D341Med (cell line): ENCODE results near the gene FER.
"Not testable (repeated sequence)": the region's sequence is repeated elsewhere in the genome, so short reads cannot be mapped to it uniquely, and the experiment has no call there.

Source experiments
- DNase-seq: peaks from one replicate; pipeline ENCODE4 v3.0.0; 2012; ENCODE audit warnings: low spot score

Gene FER

DNA sequence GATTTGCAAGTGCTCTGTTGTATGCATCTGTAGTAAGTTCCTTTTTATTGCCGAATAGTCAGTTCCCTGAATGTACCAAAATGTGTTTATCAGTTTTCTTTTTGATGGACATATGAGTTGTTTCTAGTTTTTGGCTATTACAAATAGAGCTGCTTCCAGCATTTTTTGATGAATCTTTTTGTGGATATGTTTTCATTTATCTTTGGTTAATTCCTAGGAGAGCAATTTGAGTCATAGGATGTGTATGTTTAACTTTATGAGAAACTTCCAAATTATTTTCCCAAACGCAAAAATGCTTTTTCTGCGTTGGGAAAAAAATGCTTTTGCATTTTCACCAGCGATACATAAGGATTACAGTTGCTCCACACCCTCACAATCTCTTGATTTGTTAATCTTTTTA, 287.7 kb downstream of the FER start:
- no peak for DNase-seq

DNA sequence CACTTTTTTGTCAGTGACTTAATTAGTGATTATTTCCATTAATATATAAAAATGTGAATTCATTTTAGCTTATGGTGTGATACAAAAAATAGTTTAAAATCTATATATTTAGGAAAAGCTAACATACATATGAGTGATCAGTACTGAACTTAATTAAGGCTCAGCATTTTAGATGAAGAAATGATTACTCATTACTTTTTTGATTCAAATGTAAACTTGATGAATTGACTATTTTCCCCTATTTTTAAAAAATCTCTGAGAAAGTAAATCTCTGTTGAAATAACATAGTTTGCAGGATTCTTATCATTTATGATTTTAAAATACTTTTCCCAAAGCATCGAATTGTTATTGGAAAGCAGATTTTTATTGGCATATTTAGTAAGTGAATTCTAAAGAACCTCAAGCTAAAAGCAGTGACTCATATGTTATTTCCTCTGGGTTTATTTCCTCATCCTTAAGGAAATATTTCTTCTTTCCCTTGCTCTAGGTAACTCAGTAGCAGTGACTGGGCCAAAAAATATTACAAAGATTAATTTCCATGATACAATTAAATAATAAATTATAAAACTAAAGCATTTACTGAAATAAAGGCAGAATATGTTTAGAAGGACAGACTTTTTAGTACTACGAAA, 290.6 kb downstream of the FER start:
- no peak for DNase-seq

DNA sequence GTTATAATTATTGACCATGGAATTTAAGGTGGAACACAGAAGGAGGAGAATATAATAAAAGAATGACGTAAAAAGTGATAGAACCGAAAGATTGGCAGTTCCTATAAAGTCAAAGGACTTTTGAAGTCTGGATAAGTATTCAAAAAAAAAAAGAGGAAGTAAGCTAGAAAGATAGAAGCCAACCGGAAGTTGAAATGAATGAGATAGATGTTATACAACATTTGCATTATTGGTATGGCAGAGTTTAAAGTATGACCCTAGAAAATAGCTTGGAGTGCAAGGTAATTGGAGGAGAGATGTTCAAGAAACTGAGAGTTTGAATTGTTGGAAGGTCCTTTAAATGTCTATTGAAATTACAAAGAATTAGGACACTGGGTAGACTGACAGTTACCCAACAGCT, 293.6 kb downstream of the FER start:
- no peak for DNase-seq

DNA sequence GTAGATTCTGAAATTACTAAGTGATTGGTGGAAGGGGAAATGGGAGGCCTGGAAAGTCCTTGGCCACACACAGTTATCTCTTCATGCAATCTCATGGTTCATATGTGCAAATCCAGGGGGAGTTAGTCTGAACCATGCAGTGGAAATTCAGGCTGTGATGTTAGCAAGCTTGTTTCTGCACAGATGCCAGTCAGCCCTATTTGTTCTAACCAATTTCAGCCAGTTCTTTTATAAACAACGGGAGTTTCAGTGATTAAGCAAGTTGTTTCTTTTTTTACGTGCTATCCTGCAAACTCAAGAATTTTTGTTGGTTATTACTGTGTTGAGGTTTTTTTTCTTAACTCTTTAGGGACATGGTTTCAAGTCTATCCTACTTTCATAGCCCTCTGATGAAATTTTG, 298.0 kb downstream of the FER start:
- DNase-seq = no peak

DNA sequence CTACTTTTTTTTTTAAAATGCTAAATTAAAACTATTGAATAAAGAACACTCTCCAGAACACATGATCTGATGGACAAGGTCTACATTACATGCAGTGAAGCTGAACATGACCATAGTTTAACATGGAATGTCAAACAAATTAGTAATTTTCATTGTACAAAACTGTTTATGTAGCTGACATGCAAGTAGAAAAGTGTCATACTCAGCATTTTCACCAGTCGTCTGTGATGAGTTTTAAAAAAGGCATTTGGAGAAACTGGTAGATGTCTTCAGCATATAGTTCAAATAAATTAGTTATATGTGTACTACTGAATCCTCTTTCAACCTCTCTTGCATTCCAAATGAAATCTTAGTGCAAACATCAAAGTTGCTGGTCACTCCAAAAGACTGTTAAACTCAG, 301.9 kb downstream of the FER start:
- DNase-seq = no peak

DNA sequence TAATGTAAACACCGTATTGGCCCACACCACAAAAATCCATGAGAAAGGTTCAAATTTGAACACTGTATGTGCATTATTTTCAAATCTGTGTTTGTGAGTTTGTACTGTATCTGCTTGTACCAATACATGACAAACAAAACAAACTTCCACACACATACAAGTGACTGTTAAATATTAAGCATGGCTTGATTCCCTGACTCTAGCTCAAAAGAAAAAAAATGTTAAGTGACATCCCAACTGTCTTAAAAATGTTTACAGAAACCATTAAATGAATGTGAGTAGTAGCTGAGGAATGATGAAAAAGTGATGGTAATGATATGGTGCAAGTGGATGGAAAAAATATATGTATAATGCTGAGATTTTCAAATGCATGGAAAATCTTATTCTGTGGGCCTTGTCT, 302.6 kb downstream of the FER start:
- not testable (repeated sequence) for DNase-seq

DNA sequence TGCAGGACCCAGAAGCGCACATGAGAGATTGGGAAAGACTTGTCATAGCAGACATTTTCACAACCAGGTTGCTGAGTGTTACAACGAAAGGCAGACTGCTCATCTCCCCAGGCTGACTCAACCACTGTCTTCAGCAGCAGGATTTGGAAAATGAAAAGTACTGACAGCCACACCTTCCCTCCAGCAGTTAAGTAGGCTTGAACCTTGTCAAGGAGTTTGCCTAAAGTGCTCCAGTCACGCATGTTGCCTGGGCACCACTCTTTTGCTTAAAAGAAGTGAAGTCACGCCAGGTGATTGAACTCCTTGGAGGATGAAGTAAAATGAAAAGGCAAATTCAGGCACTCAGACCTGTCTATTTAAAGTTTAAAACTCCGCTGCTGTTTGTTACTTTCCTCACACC, 304.5 kb downstream of the FER start:
- DNase-seq = not testable (repeated sequence)

DNA sequence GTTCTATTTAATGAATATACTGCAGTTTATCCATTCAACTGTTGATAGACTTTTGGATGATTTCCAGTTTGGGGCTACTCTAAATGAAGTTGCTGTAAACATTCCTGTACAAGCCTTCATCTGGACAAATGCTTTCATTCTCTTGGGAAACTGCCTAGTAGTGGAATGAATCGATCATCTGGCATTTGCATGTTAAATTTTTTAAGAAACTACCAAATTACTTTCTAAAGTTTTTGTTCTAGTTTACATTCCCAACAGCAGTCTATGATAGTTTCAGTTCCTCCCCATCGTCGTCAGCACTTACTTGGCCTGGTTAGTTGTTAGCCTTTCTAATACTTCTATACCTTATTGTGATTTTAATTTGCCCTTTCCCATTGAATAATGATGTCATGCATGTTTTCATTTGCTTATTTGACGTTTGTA, 306.3 kb downstream of the FER start:
- no peak for DNase-seq

DNA sequence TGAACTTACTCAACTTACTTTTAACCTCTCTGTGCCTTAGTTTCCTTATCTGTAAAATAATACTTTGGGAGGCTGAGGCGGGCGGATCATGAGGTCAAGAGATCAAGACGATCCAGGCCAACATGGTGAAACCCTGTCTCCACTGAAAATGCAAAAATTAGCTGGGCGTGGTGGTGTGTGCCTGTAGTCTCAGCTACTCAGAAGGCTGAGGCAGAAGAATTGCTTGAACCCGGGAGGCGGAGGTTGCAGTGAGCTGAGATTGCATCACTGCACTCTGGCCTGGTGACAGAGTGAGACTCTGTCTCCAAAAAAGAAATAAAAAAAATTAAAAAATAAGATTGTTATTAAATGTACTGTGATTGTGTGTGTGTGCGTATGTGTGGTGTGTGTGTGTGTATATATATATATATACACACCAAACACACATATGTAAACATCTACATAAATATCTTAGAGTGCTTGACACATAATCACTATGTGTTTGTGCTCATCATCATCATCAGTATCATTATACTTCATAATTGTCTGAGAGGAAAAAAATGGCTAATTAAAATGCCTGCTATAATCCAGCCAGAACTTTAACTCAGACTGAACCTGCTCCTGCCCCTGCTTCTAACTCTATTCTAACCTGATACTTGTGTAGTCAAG, 312.8 kb downstream of the FER start:
- DNase-seq = no peak

DNA sequence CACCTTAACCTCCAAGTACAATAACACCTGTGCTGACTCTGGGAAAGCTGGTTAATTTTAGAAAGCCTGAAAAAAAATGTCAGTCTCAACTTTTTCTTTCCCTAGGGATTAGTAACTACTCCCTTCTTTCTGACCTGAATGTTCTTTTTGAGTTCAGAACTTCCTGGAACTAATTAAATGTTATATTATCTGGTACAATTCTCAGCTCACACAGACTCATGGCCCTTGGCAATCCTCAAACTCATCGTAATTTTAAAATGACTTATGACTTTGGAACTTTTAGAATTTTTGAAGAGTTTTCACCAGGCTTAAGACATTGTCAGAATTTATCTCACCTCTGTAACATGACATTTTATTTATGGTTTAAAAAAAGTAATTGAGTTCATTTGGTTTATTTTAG, 315.0 kb downstream of the FER start:
- DNase-seq = no peak

DNA sequence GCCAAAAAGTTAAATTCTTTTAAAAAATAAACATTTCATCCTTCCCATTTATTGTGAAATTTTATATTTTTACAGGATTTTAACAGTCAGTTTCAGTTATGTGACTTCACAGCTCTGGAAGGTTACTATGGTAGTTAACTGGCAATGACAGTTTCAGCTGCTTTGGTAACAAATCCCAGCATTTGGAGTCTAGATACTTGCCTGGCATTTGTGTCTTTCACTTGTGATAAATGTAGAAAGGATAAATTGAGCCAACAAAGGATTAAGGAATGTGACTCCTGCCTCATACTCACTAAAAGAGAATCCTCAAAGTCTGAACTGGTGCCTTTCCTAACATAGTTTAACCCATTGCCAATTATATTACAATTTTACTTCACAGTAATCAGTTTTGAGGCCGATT, 315.5 kb downstream of the FER start:
- no peak for DNase-seq

DNA sequence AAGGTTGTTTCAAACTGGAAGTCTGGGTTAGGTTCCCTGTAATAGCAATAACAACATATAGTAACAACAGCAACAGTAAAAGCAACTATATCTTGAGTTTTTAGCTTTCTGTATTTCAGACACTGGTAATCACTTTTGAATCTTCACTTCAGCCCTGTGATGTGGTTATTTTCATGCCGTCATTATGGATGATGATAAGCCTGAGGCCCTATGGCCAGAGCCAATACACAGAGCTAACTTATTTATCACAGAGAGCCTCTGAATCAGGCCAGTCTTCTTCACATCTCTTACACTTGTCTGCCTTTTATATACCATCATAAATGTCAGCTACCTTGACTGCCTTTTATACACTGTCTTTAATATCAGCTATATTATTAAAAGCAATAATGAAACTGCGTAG, 329.0 kb downstream of the FER start:
- DNase-seq = no peak

DNA sequence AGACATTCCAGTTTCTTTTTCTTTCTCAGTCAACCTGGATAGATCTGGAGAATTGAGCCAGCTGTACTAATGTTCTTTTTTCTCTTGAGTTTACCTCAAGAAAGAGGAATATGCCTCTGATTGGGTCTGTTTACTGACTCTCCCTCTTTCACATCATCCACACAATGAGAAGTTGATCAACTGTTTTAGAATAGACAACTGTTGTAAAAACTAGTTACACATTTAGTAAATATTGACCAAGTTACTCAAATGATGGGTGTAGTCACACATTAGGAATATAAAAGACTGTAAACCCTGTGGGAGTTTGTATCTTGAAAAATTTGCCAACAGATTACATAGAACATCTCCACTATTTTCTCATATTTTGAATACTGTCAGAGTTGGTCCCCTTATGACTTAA, 330.8 kb downstream of the FER start:
- DNase-seq = no peak

DNA sequence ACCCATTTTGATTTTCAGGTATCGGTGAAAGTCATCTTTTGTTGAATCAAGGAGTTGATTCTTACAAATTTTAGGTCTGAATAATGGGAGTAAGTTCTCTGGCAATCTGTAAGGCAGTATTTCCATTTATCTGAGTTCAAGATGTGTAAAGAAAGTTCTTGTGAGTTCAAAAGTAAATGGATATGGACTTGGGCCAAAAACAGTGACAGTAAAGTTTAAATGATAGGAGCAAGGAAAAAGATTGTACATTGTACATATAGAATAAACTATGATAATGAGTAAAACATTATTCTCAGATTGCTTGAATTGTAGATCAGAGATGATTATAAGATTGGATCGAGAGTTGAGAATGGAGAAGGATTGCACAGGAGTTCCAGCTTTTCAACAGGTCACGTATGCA, 332.8 kb downstream of the FER start:
- no peak for DNase-seq

DNA sequence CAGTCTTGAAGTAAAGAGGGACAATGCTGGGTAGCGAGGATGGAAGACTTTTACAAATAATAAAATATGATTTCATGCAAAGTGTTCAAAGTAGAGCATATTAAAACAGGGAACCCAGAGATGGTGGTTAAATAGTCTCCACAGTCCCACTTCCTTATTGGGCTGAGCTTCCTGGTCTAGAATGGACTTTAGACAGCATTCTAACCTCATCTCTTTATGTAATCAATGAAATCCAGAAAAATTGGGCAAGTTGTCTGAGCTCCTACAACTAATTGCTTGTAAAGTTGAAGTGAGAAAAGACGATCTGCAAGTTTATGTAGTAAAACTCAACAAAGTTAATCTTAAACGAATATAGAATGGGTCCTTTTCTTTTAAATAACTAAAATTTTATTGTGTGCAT, 333.2 kb downstream of the FER start:
- no peak for DNase-seq

DNA sequence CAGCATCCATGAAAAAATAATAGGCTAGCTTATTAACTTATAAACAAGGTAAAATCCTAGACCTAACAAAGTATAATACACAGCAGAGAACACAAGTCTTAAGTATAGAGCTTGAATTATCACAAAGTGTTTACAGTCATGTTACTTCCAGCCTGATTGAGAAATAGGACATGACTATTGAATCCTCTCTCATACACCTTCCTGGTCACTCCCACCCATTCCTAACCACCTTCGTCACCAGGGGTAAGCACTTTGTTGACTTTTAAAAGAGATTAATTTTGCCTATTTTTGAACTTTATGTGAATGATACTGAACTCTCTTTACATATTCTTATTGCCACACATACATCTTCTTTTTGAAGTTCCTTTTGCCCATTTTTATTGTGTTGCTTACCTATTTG, 336.2 kb downstream of the FER start:
- DNase-seq = no peak

DNA sequence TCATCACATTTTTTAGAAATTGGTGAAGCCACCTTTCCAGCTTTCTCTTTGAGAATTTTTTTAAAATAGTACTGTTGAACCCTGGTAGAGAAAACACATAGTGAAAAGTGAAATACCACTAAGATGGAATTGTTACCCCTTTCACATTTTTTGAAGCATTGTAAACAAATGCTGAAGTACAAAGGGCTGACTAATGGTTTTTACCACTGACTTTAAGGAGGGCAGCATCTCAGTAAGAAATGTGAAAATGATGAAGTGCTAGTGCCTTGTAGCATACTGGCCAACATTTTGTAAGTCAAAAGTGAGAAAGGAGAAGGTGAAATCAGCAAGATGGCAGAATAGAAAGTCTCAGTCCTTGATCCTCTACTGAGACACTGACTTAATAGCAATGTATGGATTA, 341.5 kb downstream of the FER start:
- no peak for DNase-seq

DNA sequence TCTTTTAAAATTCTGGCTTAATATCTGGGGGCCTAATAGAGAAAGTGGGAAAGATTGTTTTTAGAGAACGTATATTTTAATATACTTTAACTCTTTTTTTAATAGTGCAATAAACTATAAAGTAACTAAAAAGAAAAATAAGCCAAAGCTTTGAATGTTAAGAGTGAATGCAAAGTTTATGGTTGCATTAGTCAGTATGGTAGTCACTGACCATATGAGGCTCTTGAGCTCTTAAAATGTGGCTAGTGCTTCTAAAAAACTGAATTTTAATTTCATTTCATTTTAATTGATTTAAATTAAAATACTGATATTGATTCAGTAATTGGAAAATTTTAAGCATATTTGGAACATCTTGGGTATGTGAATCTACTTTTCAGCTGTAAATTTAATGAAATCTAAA, 351.4 kb downstream of the FER start:
- DNase-seq = no peak

DNA sequence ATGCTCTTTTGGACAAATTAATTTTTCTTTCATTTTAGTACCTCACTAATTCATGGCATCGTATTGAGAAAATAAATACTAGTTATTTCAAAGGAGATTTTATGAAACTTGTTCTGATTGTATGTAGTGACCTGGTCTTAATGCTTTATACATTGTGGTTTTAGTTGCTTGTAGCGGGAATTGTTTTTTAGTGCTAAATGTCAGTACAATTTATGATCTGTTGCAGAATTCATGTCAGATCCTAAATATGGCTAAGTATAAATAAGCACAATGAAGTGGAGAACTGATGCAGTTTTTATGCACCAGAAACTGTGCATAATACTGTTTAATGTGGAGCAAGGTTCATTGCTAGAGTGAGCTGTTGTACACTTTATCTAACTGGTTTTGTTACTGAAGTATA, 353.3 kb downstream of the FER start:
- no peak for DNase-seq

DNA sequence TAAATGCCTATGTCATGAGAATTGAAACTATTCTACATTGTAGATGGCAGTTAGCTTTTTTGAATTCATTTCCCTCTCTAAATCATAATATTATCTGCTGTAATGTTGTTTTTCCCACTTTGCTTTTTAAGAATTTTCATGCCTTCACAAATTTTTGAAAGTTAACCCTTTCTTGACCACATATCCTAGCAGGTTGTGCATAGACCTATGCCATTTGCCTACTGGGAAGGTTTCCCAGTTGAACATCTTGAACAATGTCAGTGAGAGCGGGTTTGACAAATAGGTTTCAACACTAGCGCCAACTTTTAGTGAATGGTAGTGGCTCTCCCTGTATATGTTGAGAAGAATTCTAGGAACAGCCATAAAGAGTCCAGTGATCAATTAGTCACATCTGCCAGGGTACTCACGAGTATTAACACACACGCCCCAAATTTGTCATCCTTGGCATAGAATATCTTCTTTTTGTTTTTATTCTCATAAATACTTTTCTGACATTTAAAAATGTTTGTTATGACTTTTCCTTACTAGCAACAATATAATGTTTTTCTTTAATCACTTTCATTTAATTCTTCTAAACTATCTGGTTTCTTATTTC, 354.5 kb downstream of the FER start:
- DNase-seq = no peak

DNA sequence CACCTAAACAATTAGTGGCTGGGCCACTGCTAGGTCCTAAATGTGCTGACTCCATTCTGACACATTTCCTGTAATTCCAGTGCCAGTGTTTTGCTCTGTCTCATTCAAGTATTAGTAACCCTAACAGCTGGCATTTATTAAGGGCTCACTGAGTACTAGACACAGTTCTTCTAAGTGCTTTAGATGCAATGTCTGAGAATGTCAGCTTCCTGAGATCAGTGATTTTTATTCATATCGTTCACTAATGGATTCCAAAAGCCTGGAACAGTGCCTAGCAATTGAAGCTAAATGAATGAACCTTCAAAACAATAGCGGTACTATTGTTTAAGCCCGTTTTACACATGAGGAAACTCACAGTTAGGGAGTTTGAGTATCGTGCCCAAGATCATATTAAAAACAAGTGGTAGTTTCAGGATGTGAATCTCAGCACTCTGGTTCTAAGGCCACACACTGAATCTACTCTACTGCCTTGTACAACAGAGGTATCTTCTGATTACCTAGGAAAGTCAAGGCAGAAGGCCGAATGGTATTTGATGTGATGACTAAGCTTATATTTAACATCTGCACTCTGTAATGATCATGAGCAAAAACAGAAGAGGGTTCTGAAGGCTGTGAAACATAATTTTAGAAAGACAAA, 358.1 kb downstream of the FER start:
- DNase-seq = peak; percentile 12

DNA sequence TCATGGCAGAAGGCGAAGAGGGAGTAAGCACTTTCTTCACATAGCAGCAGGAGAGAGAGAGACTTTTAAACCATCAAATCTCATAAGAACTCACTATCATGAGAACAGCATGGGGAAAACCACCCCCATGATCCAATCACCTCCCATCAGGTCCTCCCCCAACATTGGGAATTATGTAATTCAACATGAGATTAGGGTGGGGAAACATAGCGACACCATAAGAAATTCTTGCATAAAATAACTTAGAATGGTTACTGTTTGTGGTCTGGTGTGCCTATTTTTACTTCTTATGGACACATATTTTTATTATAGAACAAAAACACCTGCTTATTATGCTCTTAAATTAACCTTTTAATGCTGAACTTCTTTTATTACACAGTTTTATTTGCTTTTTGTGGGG, 364.0 kb downstream of the FER start:
- DNase-seq = no peak

DNA sequence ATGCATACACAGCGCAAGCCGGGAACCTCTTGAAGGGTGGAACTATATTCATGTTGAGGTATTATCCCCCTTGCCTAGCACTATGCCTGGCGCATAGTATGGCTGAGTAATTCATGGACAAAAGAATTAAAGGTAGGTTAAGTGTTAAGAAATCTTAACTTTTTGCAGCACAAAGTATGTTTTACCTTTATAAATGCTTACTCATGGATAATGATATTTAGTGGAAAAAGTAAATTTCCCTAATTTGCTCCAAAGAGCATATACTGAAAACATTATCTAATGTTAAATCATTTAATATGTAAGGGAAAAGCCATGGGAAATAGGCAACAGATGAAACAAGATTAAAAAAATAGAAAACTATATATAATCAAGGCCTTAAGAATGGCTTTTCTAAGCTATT, 365.9 kb downstream of the FER start:
- DNase-seq = no peak

DNA sequence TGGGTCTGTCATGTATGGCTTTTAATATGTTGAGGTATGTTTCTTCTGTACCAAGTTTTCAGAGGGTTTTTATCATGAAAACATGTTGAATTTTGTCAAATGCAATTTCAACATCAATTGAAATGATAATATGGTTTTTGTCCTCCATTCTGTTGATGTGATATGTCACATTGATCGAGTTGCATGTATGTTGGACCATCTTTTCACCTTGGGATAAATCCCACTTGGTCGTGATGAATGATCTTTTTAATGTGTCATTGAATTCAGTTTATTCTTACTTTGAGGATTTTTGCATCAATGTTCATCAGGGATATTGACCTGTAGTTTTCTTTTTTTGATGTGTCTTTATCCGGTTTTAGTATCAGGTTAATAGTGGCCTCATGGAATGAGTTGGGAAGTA, 373.5 kb downstream of the FER start:
- DNase-seq = no peak
